SK-N-SH treated with all-trans-retinoic acid at 6 μM for 48 hours (cell line): Measurements from ENCODE around the gene MT1HL1.

Experiments
- ARNTL ChIP-seq: fragments of 450-650 bp; formaldehyde crosslinking; IDR thresholded peaks from 2 replicates; pipeline ENCODE4 v1.5.0; 2020; ENCODE audit warnings: low read depth, mild to moderate bottlenecking, moderate library complexity, borderline replicate concordance
- CSRNP3 ChIP-seq: fragments of 250-450 bp; sonication (Bioruptor Pico); IDR thresholded peaks from 2 replicates; pipeline ENCODE4 v1.5.1; 2021; ENCODE audit warnings: mild to moderate bottlenecking, moderate library complexity
- PATZ1 ChIP-seq: fragments of 250-450 bp; sonication (Bioruptor Pico); IDR thresholded peaks from 2 replicates; pipeline ENCODE4 v1.8.0; 2020; ENCODE audit warnings: mild to moderate bottlenecking, moderate library complexity, borderline replicate concordance
- RARB ChIP-seq: fragments of 250-450 bp; sonication (Bioruptor Pico); IDR thresholded peaks from 2 replicates; pipeline ENCODE4 v1.8.0; 2021; ENCODE audit warnings: mild to moderate bottlenecking, moderate library complexity
- TCF4 ChIP-seq: fragments of 250-450 bp; sonication (Bioruptor Pico); IDR thresholded peaks from 2 replicates; pipeline ENCODE4 v1.8.0; 2021; ENCODE audit warnings: mild to moderate bottlenecking, moderate library complexity, borderline replicate concordance
- ZFP3 ChIP-seq: fragments of 250-450 bp; sonication (Bioruptor Pico); IDR thresholded peaks from 2 replicates; pipeline ENCODE4 v1.5.0; 2020; ENCODE audit warnings: mild to moderate bottlenecking, moderate library complexity
- ZFP30 ChIP-seq: fragments of 450-650 bp; formaldehyde crosslinking; IDR thresholded peaks from 2 replicates; pipeline ENCODE4 v1.5.0; 2022; ENCODE audit warnings: mild to moderate bottlenecking, moderate library complexity
- ZNF70 ChIP-seq: fragments of 450-650 bp; formaldehyde crosslinking; IDR thresholded peaks from 2 replicates; pipeline ENCODE4 v1.5.0; 2020; ENCODE audit warnings: mild to moderate bottlenecking, moderate library complexity

GRCh38 chr1:237029850-237030535 is 25.8 kb upstream of the MT1HL1 start:
- TF ChIP-seq ARNTL (CRISPR knock-in tag) (no peak), RARB (CRISPR knock-in tag) (no peak), PATZ1 (no peak), ZFP30 (CRISPR knock-in tag) (no peak), CSRNP3 (CRISPR knock-in tag) (no peak), ZFP3 (CRISPR knock-in tag) (no peak), TCF4 (CRISPR knock-in tag) (no peak), ZNF70 (CRISPR knock-in tag) (no peak)
